HG02943 (cell line): Measurements from ENCODE around the gene LSMEM2.
"Not testable (repeated sequence)": the region's sequence is repeated elsewhere in the genome, so short reads cannot be mapped to it uniquely, and the experiment has no call there.

ENCODE experiments used
- ATAC-seq: cut with Tn5 transposase; IDR thresholded peaks from one replicate; pipeline ENCODE4 v1.9.1; 2021; ENCODE audit warnings: mild to moderate bottlenecking, low read depth, moderate library complexity; ENCODE audit not compliant: unreplicated experiment

The LSMEM2 gene

GRCh38 chr3:50245251-50245745 lies 33.6 kb upstream of the LSMEM2 start:
- no peak for ATAC-seq

- ATAC-seq = peak; percentile 52
These were observed 32.9 kb upstream of the LSMEM2 start for GRCh38 chr3:50245831-50246516.

GRCh38 chr3:50246517-50246954 lies 32.4 kb upstream of the LSMEM2 start:
- peak; percentile 46 for ATAC-seq

GRCh38 chr3:50248387-50248786 lies 30.5 kb upstream of the LSMEM2 start:
- no peak for ATAC-seq

GRCh38 chr3:50249457-50249856 lies 29.4 kb upstream of the LSMEM2 start:
- no peak for ATAC-seq

- no peak for ATAC-seq
These were observed 28.4 kb upstream of the LSMEM2 start for GRCh38 chr3:50250514-50250913.

- no peak for ATAC-seq
These were observed 27.7 kb upstream of the LSMEM2 start for GRCh38 chr3:50251220-50251619.

- no peak for ATAC-seq
These were observed 24.2 kb upstream of the LSMEM2 start for GRCh38 chr3:50254577-50255250.

GRCh38 chr3:50255251-50255615 lies 23.7 kb upstream of the LSMEM2 start:
- no peak for ATAC-seq

- no peak for ATAC-seq
These were observed 21.7 kb upstream of the LSMEM2 start for GRCh38 chr3:50256978-50257890.

- ATAC-seq = no peak
These were observed 20.7 kb upstream of the LSMEM2 start for GRCh38 chr3:50258029-50258680.

GRCh38 chr3:50258979-50259378 lies 19.9 kb upstream of the LSMEM2 start:
- no peak for ATAC-seq

- peak; percentile 16 for ATAC-seq
These were observed 19.4 kb upstream of the LSMEM2 start for GRCh38 chr3:50259432-50260026.

GRCh38 chr3:50260027-50260941 lies 18.6 kb upstream of the LSMEM2 start:
- peak; percentile 70 for ATAC-seq

- ATAC-seq = no peak
These were observed 17.9 kb upstream of the LSMEM2 start for GRCh38 chr3:50260942-50261441.

- no peak for ATAC-seq
These were observed 17.4 kb upstream of the LSMEM2 start for GRCh38 chr3:50261505-50261904.

- not testable (repeated sequence) for ATAC-seq
These were observed 16.7 kb upstream of the LSMEM2 start for GRCh38 chr3:50262200-50262599.

GRCh38 chr3:50262778-50263177 lies 16.1 kb upstream of the LSMEM2 start:
- ATAC-seq = no peak
